DND-41 (cell line): Measurements from ENCODE around the gene CARD14.

Experiments used
- ATAC-seq: fragments of 200-7000 bp; cut with Tn5 transposase; 3 replicates; pipeline ENCODE4 v1.9.1; 2021; ENCODE audit warnings: low read depth; ENCODE audit not compliant: insufficient read depth
- DNase-seq: peaks from one replicate; pipeline ENCODE4 v3.0.0-alpha.2; 2020
- H2AFZ ChIP-seq: 2 replicates; pipeline ENCODE4 v1.6.0; 2012; ENCODE audit warnings: low read depth, low read length
- H3K27ac ChIP-seq: 2 replicates; pipeline ENCODE4 v1.5.1; 2012; ENCODE audit warnings: low read length, inconsistent platforms
- H3K27me3 ChIP-seq: fragments of 200-600 bp; sonication (generic); 2 replicates; pipeline ENCODE4 v1.6.0; 2012; ENCODE audit warnings: low read length, mild to moderate bottlenecking, inconsistent platforms; ENCODE audit not compliant: insufficient read depth, poor library complexity
- H3K36me3 ChIP-seq: 2 replicates; pipeline ENCODE4 v1.5.1; 2012; ENCODE audit warnings: low read length, inconsistent platforms; ENCODE audit not compliant: insufficient read depth
- H3K4me1 ChIP-seq: 2 replicates; pipeline ENCODE4 v1.5.1; 2012; ENCODE audit warnings: mild to moderate bottlenecking, low read length; ENCODE audit not compliant: insufficient read depth
- H3K4me2 ChIP-seq: 2 replicates; pipeline ENCODE4 v1.6.0; 2012; ENCODE audit warnings: mild to moderate bottlenecking, moderate library complexity, low read length, inconsistent platforms; ENCODE audit not compliant: insufficient read depth
- H3K4me3 ChIP-seq, 2 experiments: fragments of 200-600 bp in 1 of 2; shearing (Covaris generic) in 1 of 2; 2 replicates each; pipeline ENCODE4 v1.5.1; 2012 to 2016; ENCODE audit warnings: inconsistent platforms in 2 of 2, low read length in 2 of 2, mild to moderate bottlenecking in 2 of 2, low read depth in 1 of 2, moderate library complexity in 1 of 2
- H3K79me2 ChIP-seq: 2 replicates; pipeline ENCODE4 v1.6.0; 2012; ENCODE audit warnings: low read length, inconsistent platforms; ENCODE audit not compliant: insufficient read depth
- H3K9ac ChIP-seq: 2 replicates; pipeline ENCODE4 v1.6.0; 2012; ENCODE audit warnings: low read depth, mild to moderate bottlenecking, inconsistent platforms, low read length, moderate library complexity
- H3K9me3 ChIP-seq: 2 replicates; pipeline ENCODE4 v1.5.1; 2012; ENCODE audit warnings: low read length, moderate library complexity, mild to moderate bottlenecking, inconsistent platforms; ENCODE audit not compliant: insufficient read depth, severe bottlenecking
- H4K20me1 ChIP-seq: 2 replicates; pipeline ENCODE4 v1.6.0; 2012; ENCODE audit warnings: low read length; ENCODE audit not compliant: insufficient read depth
- CTCF ChIP-seq: IDR thresholded peaks from 2 replicates; pipeline ENCODE4 v1.5.1; 2012; ENCODE audit warnings: borderline replicate concordance, low read length, moderate library complexity, mild to moderate bottlenecking; ENCODE audit not compliant: poor library complexity, severe bottlenecking; ENCODE audit errors: extremely low read depth
- EZH2 ChIP-seq: IDR thresholded peaks from 3 replicates; pipeline ENCODE4 v1.6.1; 2012; ENCODE audit warnings: borderline replicate concordance, low read depth, mild to moderate bottlenecking, moderate library complexity, low read length, inconsistent platforms; ENCODE audit not compliant: severe bottlenecking

The CARD14 gene

DNA sequence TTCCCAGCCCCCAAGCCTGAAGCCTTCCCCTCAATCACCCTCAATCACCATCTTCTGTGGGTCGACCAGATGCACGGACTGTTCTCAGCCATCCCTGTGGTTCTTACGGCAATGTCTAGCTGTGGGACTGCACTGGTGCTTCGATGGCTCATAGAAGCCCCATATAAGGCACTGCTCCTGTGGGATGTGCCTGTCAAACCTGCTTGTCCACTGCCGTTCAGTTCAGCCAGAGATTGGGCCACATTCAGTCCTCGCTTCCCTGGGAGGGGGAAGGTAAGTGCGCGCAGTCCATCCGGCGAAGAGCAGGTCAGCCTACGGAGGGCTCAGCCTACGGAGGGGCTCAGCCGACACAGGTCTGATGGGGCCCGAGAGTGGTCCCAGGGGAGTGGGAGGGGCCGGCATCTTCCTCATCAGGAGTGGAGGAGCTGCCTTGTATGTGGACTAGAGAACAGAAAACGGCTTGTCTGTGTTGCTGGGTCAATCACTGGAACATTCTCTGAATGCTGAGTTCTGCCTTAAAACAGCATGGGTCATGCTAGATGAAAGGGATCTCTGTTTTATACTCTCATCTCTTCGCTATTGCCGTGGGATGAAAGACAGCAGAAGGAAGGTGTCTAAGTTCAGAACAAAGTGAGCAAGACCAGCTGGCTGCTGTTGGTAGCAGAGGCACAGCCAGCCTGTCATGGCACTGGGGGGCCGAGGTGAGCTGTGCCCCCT lies at the start of gene CARD14:
CARD14 (plus strand) TSS at position 247 of the 717 bp plus-strand sequence. CDS start 11,409 bp downstream, outside the sequence.
- H3K4me2 ChIP-seq, result no peak within 1 kb of the TSS
- no peak within 1 kb of the TSS for H3K27ac ChIP-seq
- no peak for ATAC-seq
- TF ChIP-seq EZH2 (no peak), CTCF (no peak)
- H4K20me1 ChIP-seq, result no peaks in the 10 kb centered on the region
- H3K36me3 ChIP-seq, result no peaks in the 10 kb centered on the region
- no peak for DNase-seq
- H3K4me1 ChIP-seq, result no peaks in the 10 kb centered on the region
- no peak within 1 kb of the TSS for H3K4me3 ChIP-seq
- H3K9ac ChIP-seq, result no peak within 1 kb of the TSS
- H3K79me2 ChIP-seq, result no peaks in the 10 kb centered on the region
- no peaks in the 10 kb centered on the region for H3K9me3 ChIP-seq
- H3K27me3 ChIP-seq, result no peaks in the 10 kb centered on the region
- no peak within 1 kb of the TSS for H2AFZ ChIP-seq

GRCh38 chr17:80122026-80122575 lies 47.7 kb upstream of the CARD14 start:
- no peak overlapping the region for H3K9ac ChIP-seq
- no peak overlapping the region for H3K27ac ChIP-seq
- H3K36me3 ChIP-seq, result peaks cover 2% of the 10 kb centered on the region; the same call in 1 of the 2 replicates
- H3K27me3 ChIP-seq, result peaks cover 4% of the 10 kb centered on the region
- no peaks in the 10 kb centered on the region for H3K4me1 ChIP-seq
- H3K79me2 ChIP-seq, result no peaks in the 10 kb centered on the region
- DNase-seq, result no peak
- no peak for ATAC-seq
- H3K4me3 ChIP-seq, result no peak overlapping the region
- H2AFZ ChIP-seq, result no peak overlapping the region
- H4K20me1 ChIP-seq, result no peaks in the 10 kb centered on the region
- no peak for TF ChIP-seq CTCF
- no peak for TF ChIP-seq EZH2
- H3K4me2 ChIP-seq, result no peak overlapping the region
- no peaks in the 10 kb centered on the region for H3K9me3 ChIP-seq

- Histone ChIP-seq H3K4me2 (no peak overlapping the region), H3K4me3 (no peak overlapping the region), H3K9me3 (no peaks in the 10 kb centered on the region), H2AFZ (no peak overlapping the region), H3K36me3 (peaks cover 2% of the 10 kb centered on the region; the same call in 1 of the 2 replicates), H4K20me1 (no peaks in the 10 kb centered on the region), H3K27ac (no peak overlapping the region), H3K27me3 (peaks cover 4% of the 10 kb centered on the region), H3K79me2 (no peaks in the 10 kb centered on the region), H3K9ac (no peak overlapping the region), H3K4me1 (no peaks in the 10 kb centered on the region)
- no peak for ATAC-seq
- no peak for DNase-seq
- no peak for TF ChIP-seq EZH2
Measured at GRCh38 chr17:80122926-80123505, 46.8 kb upstream of the CARD14 start.

DNA sequence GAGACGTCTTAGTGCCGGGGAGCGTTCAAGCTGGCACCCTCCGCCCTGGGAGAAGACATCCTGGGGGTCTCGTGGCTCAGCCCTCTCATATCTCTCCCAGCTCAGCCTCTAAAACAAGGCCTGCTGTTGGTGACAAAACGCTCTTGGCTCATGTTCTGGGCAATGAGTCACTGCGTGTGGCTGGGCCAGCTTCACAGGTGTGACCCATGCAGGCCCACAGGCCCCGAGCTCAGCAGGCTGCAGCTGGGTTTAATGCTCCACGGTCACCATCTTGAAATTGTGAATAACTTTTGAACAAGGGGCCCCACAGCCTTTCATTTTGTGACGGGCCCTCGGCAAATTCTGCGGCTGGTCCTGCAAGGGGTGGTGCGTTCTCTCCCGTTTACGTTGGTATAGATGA lies 46.0 kb upstream of the CARD14 start:
- H3K4me3 ChIP-seq, result no peak overlapping the region
- TF ChIP-seq CTCF (no peak), EZH2 (no peak)
- no peaks in the 10 kb centered on the region for H3K79me2 ChIP-seq
- H3K4me1 ChIP-seq, result no peaks in the 10 kb centered on the region
- H4K20me1 ChIP-seq, result no peaks in the 10 kb centered on the region
- no peak for DNase-seq
- no peak overlapping the region for H3K9ac ChIP-seq
- no peak overlapping the region for H2AFZ ChIP-seq
- H3K9me3 ChIP-seq, result no peaks in the 10 kb centered on the region
- H3K36me3 ChIP-seq, result no peaks in the 10 kb centered on the region
- no peak for ATAC-seq
- no peak overlapping the region for H3K27ac ChIP-seq
- no peak overlapping the region for H3K4me2 ChIP-seq
- peaks cover 4% of the 10 kb centered on the region for H3K27me3 ChIP-seq
